UCSD-AML1 (cell line): ENCODE measurements around the gene CCS.
"Not testable (repeated sequence)": the region's sequence is repeated elsewhere in the genome, so short reads cannot be mapped to it uniquely, and the experiment has no call there.

Experiments
- DNase-seq: peaks from one replicate; lab custom pipeline; 2025; ENCODE audit not compliant: unreplicated experiment; lab: John Stamatoyannopoulos, UW

Gene CCS

GRCh38 chr11:66561178-66561974 is 31.6 kb upstream of the CCS start:
- DNase-seq = no peak

- no peak for DNase-seq
Measured at GRCh38 chr11:66561975-66562248, 31.1 kb upstream of the CCS start.

- no peak for DNase-seq
Measured at GRCh38 chr11:66562275-66562674, 30.7 kb upstream of the CCS start.

- no peak for DNase-seq
Measured at GRCh38 chr11:66562907-66563583, 29.9 kb upstream of the CCS start.

DNA sequence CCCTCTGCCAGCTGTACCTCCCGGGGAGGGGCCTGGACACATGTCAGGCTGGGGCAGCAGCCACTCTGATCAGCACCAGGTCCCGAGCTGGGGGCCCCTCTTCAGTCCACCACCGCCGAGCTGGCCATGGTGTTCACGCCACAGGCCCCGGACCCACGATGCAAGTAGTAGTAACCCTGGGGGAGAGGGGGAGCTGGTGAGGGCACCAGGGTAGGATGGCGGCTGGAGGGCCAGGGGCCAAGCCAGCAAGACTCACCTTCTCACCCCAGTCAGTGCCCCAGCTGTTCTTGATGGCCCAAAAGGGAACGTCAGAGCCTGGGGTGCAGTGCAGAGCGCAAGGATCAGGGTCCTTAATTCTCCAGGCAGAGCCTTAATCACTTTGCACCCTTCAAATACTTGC is 29.2 kb upstream of the CCS start:
- no peak for DNase-seq

DNA sequence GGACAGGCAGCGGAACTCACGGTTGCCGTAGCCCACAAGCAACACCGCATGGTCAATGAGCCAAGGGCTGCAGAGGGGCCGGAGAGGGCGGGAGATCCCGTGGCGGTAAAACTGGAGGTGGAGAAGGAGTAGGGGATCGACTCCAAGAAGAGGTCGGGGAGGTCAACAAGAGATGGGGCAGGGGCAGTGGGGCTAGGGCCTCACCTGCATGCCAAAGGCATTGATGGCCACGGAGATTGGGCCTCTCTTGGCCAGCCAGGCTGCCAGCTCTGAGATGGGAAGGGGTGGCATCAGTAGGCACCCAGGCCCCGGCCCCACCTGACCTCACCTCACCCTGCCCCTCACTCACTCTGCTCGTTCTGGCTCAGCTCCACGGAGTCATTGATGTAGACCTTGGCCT is 28.4 kb upstream of the CCS start:
- no peak for DNase-seq

- DNase-seq = no peak
Measured at GRCh38 chr11:66564984-66565383, 28.0 kb upstream of the CCS start.

DNA sequence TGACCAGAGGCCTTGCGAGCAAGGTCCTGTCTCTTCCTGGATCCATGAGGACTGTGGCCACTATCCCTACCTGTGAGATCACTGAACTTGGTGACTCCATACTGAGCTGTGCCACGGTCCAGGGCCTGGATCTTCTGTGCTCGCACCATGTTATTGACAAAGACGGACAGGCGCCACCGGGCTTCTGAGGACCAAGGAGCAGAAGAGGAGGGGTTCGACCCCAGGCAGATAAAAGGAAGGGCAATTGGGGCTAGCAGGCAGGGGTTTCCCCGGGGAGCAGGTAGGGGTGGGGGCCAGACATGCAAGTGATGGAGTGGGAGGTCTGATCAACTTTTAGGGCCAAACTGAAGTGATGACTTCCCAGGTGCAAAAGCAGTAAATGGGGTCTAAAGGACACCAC is 26.8 kb upstream of the CCS start:
- no peak for DNase-seq

DNA sequence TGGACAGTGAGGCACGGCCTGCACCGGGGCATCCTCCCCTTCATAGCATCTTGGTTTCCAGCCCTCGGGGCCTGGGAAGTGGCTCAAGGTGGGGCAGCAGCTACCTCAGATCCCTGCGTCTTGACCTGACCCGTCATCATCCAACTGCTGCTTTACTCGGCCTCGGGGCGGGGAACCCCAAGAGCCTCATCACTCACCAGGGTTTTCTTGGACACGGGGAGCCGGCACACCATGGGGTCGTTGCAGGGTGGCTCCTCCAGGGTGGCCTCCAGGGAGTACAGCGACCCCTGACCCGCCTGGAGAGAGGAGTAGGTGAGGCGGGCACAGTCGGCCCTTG is 25.2 kb upstream of the CCS start:
- no peak for DNase-seq

DNA sequence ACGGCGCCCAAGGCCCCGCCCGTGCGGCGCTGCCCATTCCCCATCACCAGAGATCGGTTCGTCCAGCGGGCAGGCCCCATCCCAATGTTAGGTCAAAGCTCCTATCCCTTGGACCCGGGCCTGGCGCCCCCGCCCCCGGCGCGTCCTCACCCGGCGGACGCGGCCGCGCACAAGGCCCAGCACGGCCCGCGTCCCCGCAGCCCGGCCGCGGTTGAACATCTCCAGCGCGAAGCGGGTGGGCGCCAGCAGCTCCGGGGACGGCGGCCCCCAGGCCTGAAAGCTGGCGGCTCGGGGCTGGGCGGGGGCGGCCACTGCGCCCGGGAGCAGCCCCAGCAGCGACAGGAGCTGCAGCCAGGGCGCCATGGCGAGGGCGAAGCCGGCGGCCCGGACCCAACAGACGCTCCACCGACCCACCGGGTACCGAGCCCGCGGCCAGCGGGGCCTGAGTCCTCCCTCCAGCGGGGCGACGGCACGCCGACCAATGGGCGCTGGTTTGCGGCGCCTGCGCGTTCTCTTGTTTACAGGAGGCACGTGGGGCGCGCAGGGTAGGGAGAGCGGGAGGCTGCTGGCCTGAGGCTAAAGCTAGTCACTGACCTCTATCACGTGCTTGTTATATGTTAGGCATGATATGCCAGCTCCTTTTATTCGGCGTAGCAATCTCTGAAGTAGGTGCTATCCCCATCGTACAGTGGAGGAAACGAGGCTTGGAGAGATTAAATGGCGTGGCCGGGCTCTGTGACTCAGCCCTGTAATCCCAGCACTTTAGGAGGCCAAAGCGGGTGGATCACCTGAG is 24.7 kb upstream of the CCS start, which contains the start of gene CTSF:
CTSF (minus strand) TSS at position 483 of the 793 bp plus-strand sequence; CDS start at position 363, 120 bp downstream.
- no peak for DNase-seq

DNA sequence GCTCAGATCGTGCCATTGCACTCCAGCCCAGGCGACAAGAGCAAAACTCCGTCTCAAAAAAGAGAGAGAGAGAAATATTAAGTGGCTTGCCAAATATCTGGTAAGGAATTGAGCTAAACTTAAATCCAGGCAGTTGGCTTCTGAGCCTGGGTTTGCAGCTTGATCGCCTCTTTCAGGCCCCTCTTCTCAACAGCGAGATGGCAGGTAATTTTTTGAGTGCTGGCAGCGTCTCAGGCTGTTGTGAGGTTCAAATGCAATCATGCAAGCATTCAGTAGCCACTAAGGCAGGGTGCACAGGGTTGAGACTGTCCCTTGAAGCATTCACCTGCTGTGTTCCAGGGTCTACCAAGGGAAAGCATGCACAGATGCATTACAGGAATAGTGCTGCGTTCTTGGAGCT is 23.9 kb upstream of the CCS start:
- DNase-seq = no peak

- DNase-seq = no peak
Measured at GRCh38 chr11:66570079-66570849, 22.7 kb upstream of the CCS start.

DNA sequence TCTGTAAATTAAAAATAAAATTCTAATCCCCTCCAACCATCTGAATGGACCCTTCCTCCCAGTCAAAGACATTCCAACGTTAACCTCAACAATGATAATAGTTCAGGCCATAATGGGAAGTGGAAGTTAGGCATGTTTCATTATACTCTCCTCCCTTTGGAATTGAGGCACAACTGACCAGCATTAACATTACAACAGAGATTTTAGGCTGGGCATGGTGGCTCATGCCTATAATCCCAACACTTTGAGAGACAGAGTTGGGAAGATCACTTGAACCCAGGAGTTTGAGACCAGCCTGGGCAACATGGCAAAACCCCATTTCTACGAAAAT is 22.2 kb upstream of the CCS start:
- DNase-seq = no peak

- peak; percentile 73 for DNase-seq
Measured at GRCh38 chr11:66579017-66579606, 13.9 kb upstream of the CCS start.

DNA sequence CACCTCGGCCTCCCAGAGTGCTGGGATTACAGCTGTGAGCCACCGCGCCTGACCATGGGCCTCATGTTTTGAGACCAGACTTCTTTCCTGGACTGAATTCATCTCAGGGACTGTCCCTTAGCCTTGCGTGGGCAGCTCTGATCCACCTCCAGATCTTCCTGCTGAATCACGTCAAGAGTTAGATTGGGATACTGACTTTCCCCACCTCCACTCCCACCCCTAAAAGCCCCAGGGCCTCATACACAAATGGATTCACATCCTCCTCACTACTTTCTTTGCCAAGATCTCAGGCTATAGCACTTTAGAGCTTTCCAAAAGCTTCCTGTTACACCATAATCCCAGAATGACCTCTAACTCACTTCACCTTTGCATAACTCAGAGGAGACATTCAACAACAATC is 12.2 kb upstream of the CCS start:
- no peak for DNase-seq

DNA sequence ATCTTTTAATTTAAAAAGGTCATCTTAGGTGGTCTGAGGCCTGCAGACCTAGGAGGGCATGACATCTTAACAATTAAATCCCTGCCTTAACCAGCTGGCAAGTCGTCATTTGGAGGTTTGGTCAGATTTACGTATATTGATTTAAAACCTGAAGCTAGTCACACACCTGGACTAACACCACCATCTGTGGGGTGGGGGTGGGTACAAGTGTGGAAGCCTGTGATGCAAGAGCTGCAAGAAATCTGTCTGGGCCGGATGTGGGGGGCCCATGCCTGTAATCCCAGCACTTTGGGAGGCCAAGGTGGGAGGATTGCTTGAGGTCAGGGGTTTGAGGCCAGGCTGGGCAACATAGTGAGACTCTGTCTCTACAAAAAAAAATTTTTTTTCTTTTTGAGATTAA is 11.7 kb upstream of the CCS start:
- DNase-seq = no peak

- DNase-seq = not testable (repeated sequence)
Measured at GRCh38 chr11:66582565-66583147, 10.3 kb upstream of the CCS start.

- not testable (repeated sequence) for DNase-seq
Measured at GRCh38 chr11:66585447-66585846, 7.5 kb upstream of the CCS start.

DNA sequence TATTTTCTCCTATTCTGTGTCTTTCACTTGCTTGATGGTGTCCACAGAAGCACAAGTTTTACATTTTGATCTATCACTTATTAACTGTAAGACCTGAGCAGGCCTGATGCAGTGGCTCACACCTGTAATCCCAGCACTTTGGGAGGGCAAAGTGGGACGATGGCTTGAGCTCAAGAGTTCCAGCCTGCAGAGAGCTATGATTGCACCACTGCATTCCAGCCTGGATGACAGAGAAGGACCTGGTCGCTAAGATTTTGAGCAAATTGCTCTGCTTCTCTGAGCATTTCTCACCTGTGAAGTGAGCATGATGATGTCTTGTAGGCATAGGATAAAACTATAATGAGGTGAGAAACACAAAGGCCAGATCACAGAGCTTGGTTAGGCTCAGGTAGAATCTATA is 6.8 kb upstream of the CCS start:
- DNase-seq = no peak

- DNase-seq = not testable (repeated sequence)
Measured at GRCh38 chr11:66589315-66589714, 3.7 kb upstream of the CCS start.
